HEK293 (cell line): ENCODE data around the gene CDK11B.
A peak's percentile ranks its signal among the peaks of the same experiment; 100 is the strongest.
"Not testable (repeated sequence)": the region's sequence is repeated elsewhere in the genome, so short reads cannot be mapped to it uniquely, and the experiment has no call there.

Experiments used
- CTCF ChIA-PET: fragments of 350-600 bp; formaldehyde crosslinking; extraction: SDS; loops from one replicate; lab custom pipeline; 2021; ENCODE audit warnings: antibody characterized with exemption; lab: Yijun Ruan, JAX
- POLR2A ChIA-PET: fragments of 300-600 bp; formaldehyde crosslinking; extraction: SDS; loops from one replicate; lab custom pipeline; 2020; ENCODE audit warnings: antibody characterized with exemption, inconsistent platforms; lab: Yijun Ruan, JAX
- H3K27ac ChIP-seq: fragments of 200-500 bp; sonication (Bioruptor generic); 2 replicates; pipeline ENCODE4 v1.5.1; 2014; ENCODE audit warnings: low read depth, low read length, control low read depth, inconsistent platforms; ENCODE audit errors: extremely low read depth
- H3K36me3 ChIP-seq, 2 experiments: fragments of 200-500 bp in 1 of 2; sonication (Bioruptor generic) in 1 of 2; 1 replicate in 1 of 2; 2 replicates in 1 of 2; pipeline ENCODE4 v1.5.1; 2014 to 2017; ENCODE audit warnings: inconsistent platforms in 2 of 2, low read length in 2 of 2; ENCODE audit not compliant: control insufficient read depth in 2 of 2, insufficient read depth in 1 of 2
- H3K4me1 ChIP-seq: fragments of 200-500 bp; sonication (Bioruptor generic); 2 replicates; pipeline ENCODE4 v1.5.1; 2014; ENCODE audit warnings: mild to moderate bottlenecking, low read length, inconsistent platforms; ENCODE audit not compliant: control insufficient read depth, insufficient read depth
- H3K4me3 ChIP-seq: 2 replicates; pipeline ENCODE4 v1.5.1; 2011; ENCODE audit warnings: low read depth, mild to moderate bottlenecking, control low read depth, low read length, moderate library complexity
- H3K9me3 ChIP-seq: fragments of 200-500 bp; sonication (Bioruptor generic); 2 replicates; pipeline ENCODE4 v1.5.1; 2014; ENCODE audit warnings: low read depth, low read length, inconsistent platforms; ENCODE audit not compliant: control insufficient read depth, insufficient read depth
- INSM2 ChIP-seq: fragments of 450-650 bp; formaldehyde crosslinking; IDR thresholded peaks from 2 replicates; pipeline ENCODE4 v1.5.1; 2016; ENCODE audit warnings: missing biosample characterization, missing genetic modification characterization
- KLF16 ChIP-seq: fragments of 450-650 bp; formaldehyde crosslinking; IDR thresholded peaks from 2 replicates; pipeline ENCODE4 v1.5.1; 2017; ENCODE audit warnings: missing biosample characterization, missing genetic modification characterization
- SP3 ChIP-seq: fragments of 450-650 bp; formaldehyde crosslinking; IDR thresholded peaks from 2 replicates; pipeline ENCODE4 v1.5.1; 2016; ENCODE audit warnings: missing biosample characterization, missing genetic modification characterization
- ZBTB20 ChIP-seq: fragments of 450-650 bp; formaldehyde crosslinking; IDR thresholded peaks from 2 replicates; pipeline ENCODE4 v1.5.1; 2016; ENCODE audit warnings: missing biosample characterization, missing genetic modification characterization
- ZEB2 ChIP-seq: fragments of 450-650 bp; formaldehyde crosslinking; IDR thresholded peaks from 2 replicates; pipeline ENCODE4 v1.5.1; 2016; ENCODE audit warnings: missing biosample characterization, missing genetic modification characterization
- ZNF335 ChIP-seq: fragments of 450-650 bp; formaldehyde crosslinking; conservative IDR thresholded peaks from 2 replicates; pipeline ENCODE4 v1.5.1; 2016; ENCODE audit warnings: missing biosample characterization, missing genetic modification characterization
- ZNF391 ChIP-seq: fragments of 450-650 bp; formaldehyde crosslinking; IDR thresholded peaks from 2 replicates; pipeline ENCODE4 v1.5.1; 2016; ENCODE audit warnings: low read depth, missing biosample characterization, missing genetic modification characterization, borderline replicate concordance
- ZNF394 ChIP-seq: fragments of 450-650 bp; formaldehyde crosslinking; IDR thresholded peaks from 2 replicates; pipeline ENCODE4 v1.5.1; 2016; ENCODE audit warnings: missing biosample characterization, missing genetic modification characterization, mild to moderate bottlenecking, moderate library complexity, borderline replicate concordance
- ZNF501 ChIP-seq: fragments of 450-650 bp; formaldehyde crosslinking; IDR thresholded peaks from 2 replicates; pipeline ENCODE4 v1.5.1; 2016; ENCODE audit warnings: missing biosample characterization, missing genetic modification characterization
- ZNF561 ChIP-seq: fragments of 450-650 bp; IDR thresholded peaks from 2 replicates; pipeline ENCODE4 v1.5.1; 2018; ENCODE audit warnings: missing biosample characterization, missing genetic modification characterization, borderline replicate concordance
- ZNF629 ChIP-seq: fragments of 450-650 bp; formaldehyde crosslinking; IDR thresholded peaks from 2 replicates; pipeline ENCODE4 v1.5.1; 2017; ENCODE audit warnings: missing biosample characterization, missing genetic modification characterization
- ZNF639 ChIP-seq: fragments of 450-650 bp; formaldehyde crosslinking; IDR thresholded peaks from 2 replicates; pipeline ENCODE4 v1.5.1; 2016; ENCODE audit warnings: missing biosample characterization, missing genetic modification characterization
- ZNF660 ChIP-seq: fragments of 450-650 bp; IDR thresholded peaks from 2 replicates; pipeline ENCODE4 v1.5.1; 2018; ENCODE audit warnings: missing biosample characterization, mild to moderate bottlenecking, missing genetic modification characterization
- ZXDB ChIP-seq: fragments of 450-650 bp; formaldehyde crosslinking; IDR thresholded peaks from 2 replicates; pipeline ENCODE4 v1.5.1; 2016; ENCODE audit warnings: missing biosample characterization, missing genetic modification characterization
- TF ChIP-seq, protein P1 (sequence below): fragments of 450-650 bp; formaldehyde crosslinking; conservative IDR thresholded peaks from 2 replicates; pipeline ENCODE4 v1.5.1; 2016; ENCODE audit warnings: low read depth, missing biosample characterization, missing genetic modification characterization
- TF ChIP-seq, protein P2 (sequence below): fragments of 450-650 bp; formaldehyde crosslinking; IDR thresholded peaks from 2 replicates; pipeline ENCODE4 v1.5.1; 2016; ENCODE audit warnings: missing biosample characterization, missing genetic modification characterization
- TF ChIP-seq, protein P3 (sequence below): fragments of 450-650 bp; formaldehyde crosslinking; IDR thresholded peaks from 2 replicates; pipeline ENCODE4 v1.5.1; 2017; ENCODE audit warnings: missing biosample characterization, mild to moderate bottlenecking, missing genetic modification characterization, moderate library complexity
- TF ChIP-seq, protein P4 (sequence below): fragments of 450-650 bp; formaldehyde crosslinking; IDR thresholded peaks from 2 replicates; pipeline ENCODE4 v1.5.1; 2016; ENCODE audit warnings: missing biosample characterization, missing genetic modification characterization

CDK11B gene

DNA sequence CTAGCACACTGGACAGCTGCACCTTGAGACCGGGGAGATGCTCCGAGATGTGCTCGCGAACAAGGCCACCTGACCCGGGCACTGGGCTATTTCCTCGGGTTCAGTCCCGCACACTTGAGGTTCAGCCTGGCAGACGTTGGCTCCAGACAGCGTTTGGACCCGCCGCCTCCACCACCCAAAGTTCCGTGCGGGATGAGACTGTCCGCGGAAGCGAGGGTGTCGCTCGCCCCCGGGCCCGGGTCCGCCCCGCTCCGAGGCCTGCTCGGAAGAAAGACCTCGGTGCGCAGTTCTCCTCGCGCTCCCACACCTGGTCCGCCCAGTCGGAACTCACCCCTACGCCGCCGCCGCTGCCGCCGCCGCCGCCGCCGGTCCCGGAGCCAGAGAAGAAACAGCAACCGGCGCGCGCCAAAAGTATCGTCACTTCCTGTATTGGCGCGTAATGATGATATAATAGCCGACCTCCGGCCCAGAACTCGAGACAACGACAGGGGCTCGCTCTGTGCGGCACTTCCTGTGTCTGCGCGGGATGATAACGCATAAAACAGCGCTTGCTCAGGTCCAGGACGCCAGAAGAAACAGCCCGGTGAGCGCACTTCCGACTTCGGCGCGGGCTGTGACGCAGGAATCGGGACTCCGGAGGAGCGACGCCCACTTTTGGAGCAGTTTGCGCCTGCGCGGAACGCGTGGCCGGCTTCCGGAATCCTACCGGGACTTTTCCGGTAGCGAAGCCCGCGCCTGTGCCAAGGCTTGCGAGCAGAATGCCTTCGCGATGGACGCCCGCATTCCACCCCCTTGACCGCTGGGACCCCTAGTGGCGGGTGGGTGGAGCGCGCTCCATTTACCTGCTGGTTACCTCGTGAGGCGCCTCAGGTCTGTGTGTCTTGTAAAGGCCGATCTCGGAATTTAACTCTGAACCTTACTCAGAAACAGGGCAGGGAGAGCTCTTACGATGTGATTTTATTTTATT lies at the start of gene CDK11B (continued):
- TF ChIP-seq KLF16 (tag by site-specific recombination) (peak; percentile 49; the same call in 1 of the 2 replicates), ZNF629 (tag by site-specific recombination) (peak; percentile 100), ZNF394 (0 out of 2 replicates have a peak, but pooled peaks have one; percentile 36), ZNF391 (tag by site-specific recombination) (0 out of 2 replicates have a peak, but pooled peaks have one; percentile 80), ZXDB (tag by site-specific recombination) (peak; percentile 94), ZNF639 (tag by site-specific recombination) (peak; percentile 78), ZBTB20 (tag by site-specific recombination) (peak; percentile 66; the same call in 1 of the 2 replicates), ZNF660 (tag by site-specific recombination) (peak; percentile 24; the same call in 1 of the 2 replicates), ZNF335 (tag by site-specific recombination) (peak; percentile 87), SP3 (peak; percentile 52; the same call in 1 of the 2 replicates), ZNF561 (tag by site-specific recombination) (peak; percentile 62; the same call in 1 of the 2 replicates), INSM2 (tag by site-specific recombination) (0 out of 2 replicates have a peak, but pooled peaks have one; percentile 33), ZEB2 (tag by site-specific recombination) (peak; percentile 100), ZNF501 (tag by site-specific recombination) (peak; percentile 37; the same call in 1 of the 2 replicates)
- TF ChIP-seq, protein P1, sequence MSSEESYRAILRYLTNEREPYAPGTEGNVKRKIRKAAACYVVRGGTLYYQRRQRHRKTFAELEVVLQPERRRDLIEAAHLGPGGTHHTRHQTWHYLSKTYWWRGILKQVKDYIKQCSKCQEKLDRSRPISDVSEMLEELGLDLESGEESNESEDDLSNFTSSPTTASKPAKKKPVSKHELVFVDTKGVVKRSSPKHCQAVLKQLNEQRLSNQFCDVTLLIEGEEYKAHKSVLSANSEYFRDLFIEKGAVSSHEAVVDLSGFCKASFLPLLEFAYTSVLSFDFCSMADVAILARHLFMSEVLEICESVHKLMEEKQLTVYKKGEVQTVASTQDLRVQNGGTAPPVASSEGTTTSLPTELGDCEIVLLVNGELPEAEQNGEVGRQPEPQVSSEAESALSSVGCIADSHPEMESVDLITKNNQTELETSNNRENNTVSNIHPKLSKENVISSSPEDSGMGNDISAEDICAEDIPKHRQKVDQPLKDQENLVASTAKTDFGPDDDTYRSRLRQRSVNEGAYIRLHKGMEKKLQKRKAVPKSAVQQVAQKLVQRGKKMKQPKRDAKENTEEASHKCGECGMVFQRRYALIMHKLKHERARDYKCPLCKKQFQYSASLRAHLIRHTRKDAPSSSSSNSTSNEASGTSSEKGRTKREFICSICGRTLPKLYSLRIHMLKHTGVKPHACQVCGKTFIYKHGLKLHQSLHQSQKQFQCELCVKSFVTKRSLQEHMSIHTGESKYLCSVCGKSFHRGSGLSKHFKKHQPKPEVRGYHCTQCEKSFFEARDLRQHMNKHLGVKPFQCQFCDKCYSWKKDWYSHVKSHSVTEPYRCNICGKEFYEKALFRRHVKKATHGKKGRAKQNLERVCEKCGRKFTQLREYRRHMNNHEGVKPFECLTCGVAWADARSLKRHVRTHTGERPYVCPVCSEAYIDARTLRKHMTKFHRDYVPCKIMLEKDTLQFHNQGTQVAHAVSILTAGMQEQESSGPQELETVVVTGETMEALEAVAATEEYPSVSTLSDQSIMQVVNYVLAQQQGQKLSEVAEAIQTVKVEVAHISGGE (tag by site-specific recombination), result peak; percentile 94
- TF ChIP-seq, protein P2, sequence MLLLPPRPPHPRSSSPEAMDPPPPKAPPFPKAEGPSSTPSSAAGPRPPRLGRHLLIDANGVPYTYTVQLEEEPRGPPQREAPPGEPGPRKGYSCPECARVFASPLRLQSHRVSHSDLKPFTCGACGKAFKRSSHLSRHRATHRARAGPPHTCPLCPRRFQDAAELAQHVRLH (tag by site-specific recombination), result peak; percentile 94
- TF ChIP-seq, protein P3, sequence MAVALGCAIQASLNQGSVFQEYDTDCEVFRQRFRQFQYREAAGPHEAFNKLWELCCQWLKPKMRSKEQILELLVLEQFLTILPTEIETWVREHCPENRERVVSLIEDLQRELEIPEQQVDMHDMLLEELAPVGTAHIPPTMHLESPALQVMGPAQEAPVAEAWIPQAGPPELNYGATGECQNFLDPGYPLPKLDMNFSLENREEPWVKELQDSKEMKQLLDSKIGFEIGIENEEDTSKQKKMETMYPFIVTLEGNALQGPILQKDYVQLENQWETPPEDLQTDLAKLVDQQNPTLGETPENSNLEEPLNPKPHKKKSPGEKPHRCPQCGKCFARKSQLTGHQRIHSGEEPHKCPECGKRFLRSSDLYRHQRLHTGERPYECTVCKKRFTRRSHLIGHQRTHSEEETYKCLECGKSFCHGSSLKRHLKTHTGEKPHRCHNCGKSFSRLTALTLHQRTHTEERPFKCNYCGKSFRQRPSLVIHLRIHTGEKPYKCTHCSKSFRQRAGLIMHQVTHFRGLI (tag by site-specific recombination), result peak; percentile 78
- TF ChIP-seq, protein P4, sequence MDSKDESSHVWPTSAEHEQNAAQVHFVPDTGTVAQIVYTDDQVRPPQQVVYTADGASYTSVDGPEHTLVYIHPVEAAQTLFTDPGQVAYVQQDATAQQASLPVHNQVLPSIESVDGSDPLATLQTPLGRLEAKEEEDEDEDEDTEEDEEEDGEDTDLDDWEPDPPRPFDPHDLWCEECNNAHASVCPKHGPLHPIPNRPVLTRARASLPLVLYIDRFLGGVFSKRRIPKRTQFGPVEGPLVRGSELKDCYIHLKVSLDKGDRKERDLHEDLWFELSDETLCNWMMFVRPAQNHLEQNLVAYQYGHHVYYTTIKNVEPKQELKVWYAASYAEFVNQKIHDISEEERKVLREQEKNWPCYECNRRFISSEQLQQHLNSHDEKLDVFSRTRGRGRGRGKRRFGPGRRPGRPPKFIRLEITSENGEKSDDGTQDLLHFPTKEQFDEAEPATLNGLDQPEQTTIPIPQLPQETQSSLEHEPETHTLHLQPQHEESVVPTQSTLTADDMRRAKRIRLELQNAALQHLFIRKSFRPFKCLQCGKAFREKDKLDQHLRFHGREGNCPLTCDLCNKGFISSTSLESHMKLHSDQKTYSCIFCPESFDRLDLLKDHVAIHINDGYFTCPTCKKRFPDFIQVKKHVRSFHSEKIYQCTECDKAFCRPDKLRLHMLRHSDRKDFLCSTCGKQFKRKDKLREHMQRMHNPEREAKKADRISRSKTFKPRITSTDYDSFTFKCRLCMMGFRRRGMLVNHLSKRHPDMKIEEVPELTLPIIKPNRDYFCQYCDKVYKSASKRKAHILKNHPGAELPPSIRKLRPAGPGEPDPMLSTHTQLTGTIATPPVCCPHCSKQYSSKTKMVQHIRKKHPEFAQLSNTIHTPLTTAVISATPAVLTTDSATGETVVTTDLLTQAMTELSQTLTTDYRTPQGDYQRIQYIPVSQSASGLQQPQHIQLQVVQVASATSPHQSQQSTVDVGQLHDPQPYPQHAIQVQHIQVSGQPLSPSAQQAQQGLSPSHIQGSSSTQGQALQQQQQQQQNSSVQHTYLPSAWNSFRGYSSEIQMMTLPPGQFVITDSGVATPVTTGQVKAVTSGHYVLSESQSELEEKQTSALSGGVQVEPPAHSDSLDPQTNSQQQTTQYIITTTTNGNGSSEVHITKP, result peak; percentile 28; the same call in 1 of the 2 replicates
- TF ChIP-seq, all 188 proteins: peak for 44; not testable (repeated sequence) for 144

DNA sequence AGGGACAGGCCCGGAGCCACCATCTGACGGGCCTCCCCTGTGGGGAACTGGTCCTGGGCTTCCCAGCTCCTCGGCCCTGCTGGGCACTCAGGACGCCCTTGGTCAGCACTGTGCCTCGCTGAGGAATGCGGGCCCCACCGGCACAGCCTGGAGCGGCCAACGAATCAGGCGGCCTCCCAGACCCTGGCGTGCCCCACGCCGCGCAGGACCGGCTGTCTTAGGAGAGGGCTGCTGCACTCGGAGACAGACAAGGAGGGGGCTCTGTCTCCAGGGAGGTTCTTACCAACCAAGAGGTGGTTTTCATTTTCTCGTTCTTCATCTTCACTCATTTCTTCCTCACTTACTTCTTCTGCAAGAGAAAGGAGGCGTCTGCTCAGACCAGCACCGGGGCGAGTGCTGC lies 49.1 kb upstream of the CDK11B start:
- H3K36me3 ChIP-seq, result peaks cover 0 to 23% of the 10 kb centered on the region in 2 experiments; a peak in 2 of 3 replicates
- H3K4me1 ChIP-seq, H3K27ac ChIP-seq, POLR2A ChIA-PET, H3K9me3 ChIP-seq, H3K4me3 ChIP-seq, CTCF ChIA-PET: not testable (repeated sequence)

DNA sequence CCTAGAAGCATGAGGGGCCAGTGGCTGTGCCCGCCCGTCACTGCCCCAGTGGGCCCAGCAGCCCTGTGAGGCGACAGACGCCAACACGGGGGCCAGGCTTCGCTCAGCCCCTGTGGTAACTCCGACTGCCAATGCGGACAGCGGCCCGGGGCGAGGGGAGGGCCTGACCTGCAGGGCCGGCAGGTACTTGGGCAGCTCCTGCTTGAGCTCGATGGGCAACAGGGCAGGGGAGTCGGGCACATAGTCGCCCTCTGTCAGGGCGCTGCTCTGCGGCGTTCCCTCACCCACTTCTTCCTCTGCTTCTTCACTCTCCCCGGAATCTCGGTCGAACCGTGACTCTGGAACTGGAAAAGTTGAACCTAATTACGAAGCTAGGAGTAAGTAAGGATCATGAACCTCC lies 48.4 kb upstream of the CDK11B start:
- POLR2A ChIA-PET, H3K27ac ChIP-seq, H3K4me1 ChIP-seq, H3K9me3 ChIP-seq, CTCF ChIA-PET, H3K4me3 ChIP-seq: not testable (repeated sequence)
- H3K36me3 ChIP-seq, result peaks cover 0 to 23% of the 10 kb centered on the region in 2 experiments; a peak in 2 of 3 replicates
